Measurements from ENCODE around the gene NOXO1.
"Not testable (repeated sequence)": the region's sequence is repeated elsewhere in the genome, so short reads cannot be mapped to it uniquely, and the experiment has no call there.

NOXO1 gene

DNA sequence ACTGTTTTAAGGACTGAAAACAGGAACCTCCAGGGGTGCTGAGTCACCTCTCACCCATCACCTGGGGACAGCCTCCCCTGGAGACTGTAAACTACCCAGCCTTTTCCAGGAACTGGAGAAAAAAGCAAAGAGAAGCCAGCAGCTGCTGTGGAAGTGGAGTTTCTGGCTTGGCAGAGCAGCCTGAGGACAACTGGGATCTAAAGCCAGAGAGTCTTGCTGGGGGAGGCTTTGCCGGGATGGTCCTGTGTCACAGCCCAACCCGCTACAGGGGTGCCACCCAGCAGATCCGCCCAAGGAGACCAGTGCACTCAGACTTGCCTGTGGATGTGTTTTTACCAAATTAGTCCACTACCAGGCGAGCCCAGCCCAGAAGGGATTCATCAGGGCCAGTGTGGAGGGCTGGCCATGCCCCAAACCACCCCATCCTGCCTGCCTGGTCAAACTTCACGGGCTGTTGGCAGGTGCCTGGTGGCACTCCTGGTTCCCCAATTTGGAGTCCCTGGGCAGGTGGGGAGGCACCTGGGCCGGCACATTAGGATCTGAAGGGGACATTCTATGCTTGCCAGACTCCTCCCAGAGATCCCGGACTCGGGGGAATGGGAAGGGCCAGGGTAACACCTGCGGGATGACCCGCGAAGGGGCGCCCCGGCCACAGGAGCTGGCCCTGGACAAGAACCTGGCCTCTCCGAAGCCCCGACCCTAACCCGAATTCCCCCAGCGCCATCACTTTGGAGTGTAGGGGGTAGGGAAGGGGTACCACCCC is 39.0 kb downstream of the NOXO1 start:
- no peak for DNase-seq (ENCODE audit: low read depth in 2 of 2)

GRCh38 chr16:1941162-1942046 is 39.9 kb downstream of the NOXO1 start:
- DNase-seq (ENCODE audit: low read depth in 2 of 2): no peak

GRCh38 chr16:1940273-1941161 is 40.8 kb downstream of the NOXO1 start:
- no peak for DNase-seq (ENCODE audit: low read depth in 2 of 2)

DNA sequence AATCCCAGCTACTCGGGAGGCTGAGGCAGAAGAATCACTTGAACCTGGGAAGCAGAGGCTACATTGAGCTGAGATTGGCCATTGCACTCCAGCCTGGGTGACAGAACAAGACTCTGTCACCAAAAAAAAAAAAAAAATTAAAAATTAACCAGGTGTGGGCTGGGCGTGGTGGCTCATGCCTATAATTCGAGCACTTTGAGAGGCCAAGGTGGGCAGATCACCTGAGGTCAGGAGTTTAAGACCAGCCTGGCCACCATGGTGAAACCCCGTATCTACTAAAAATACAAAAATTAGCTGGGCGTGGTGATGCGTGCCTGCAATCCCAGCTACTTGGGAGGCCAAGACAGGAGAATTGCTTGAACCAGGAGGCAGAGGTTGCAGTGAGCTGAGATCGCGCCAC is 41.4 kb downstream of the NOXO1 start:
- DNase-seq (ENCODE audit: low read depth in 2 of 2): not testable (repeated sequence)

DNA sequence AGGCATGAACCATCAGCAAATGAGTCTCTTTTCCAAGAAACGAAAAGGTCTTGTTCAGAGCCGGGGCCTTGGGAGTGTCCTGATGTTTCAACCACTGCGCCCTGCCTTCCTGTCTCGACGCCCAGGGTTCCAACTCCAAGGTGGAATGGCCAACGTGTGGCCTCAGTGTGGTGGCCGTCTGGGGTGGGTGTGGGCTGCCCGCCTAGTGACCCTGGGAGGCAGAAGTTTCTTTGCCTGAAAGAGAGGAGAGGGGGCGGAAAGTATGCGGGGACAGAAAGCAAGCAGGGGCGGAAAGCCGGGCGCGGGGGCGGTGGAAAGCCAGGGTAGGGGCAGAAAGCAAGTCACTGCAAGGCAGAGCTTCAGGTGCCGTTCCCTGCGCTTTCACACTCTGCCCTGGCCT is 42.4 kb downstream of the NOXO1 start:
- no peak for DNase-seq (ENCODE audit: low read depth in 2 of 2)

DNA sequence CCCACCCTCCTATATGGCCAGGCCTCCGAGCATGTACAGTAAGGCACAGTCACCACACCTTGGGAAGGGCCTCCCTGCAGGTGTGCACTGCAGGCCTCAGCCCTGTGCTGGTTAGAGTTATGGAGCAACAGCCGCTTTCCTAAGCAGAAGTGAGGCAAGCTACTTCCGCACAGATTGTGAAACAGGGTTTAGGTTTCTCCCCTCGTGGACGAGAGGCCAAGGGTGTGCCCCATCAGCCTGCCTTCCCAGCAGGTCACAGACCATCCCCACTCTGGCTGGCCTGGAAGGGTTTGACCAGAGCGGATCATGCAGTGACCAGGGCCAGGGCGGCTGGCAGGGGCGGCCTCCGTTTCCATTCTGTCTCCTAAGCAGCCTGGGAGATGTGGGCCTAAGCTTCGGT is 43.0 kb downstream of the NOXO1 start:
- DNase-seq (ENCODE audit: low read depth in 2 of 2): no peak

GRCh38 chr16:1936945-1937479 is 44.3 kb downstream of the NOXO1 start:
- no peak for DNase-seq (ENCODE audit: low read depth in 2 of 2)

DNA sequence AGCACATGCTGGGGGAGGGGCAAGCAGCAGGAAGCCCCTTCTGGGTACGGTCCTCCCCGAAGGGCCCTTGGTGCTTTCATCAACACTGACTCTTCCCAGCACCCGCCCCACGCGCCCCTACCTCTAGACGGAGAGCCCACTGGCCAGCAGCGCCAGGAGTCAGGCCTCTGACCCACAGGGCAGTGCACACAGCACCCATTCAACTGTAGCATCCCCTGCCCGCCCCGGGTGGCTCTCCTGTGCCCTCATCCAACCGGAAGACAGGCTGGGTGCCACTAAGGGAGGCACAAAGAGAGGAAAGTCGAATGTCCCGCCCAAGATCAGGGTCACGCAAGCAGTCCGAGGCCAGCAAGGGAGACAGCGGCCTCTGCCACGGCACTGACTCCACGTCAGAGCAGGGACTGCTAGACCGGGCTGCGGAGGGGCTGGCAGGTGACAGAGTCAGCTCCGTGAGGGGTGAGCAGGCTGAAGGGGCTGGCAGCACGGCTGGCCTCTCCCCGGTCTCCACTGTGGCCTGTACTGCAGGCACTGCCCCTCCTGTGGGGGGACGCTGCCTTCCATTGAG is 48.1 kb downstream of the NOXO1 start:
- no peak for DNase-seq (ENCODE audit: low read depth in 2 of 2)

GRCh38 chr16:1932050-1933028 is 48.9 kb downstream of the NOXO1 start:
- DNase-seq (ENCODE audit: low read depth in 2 of 2): no peak

DNA sequence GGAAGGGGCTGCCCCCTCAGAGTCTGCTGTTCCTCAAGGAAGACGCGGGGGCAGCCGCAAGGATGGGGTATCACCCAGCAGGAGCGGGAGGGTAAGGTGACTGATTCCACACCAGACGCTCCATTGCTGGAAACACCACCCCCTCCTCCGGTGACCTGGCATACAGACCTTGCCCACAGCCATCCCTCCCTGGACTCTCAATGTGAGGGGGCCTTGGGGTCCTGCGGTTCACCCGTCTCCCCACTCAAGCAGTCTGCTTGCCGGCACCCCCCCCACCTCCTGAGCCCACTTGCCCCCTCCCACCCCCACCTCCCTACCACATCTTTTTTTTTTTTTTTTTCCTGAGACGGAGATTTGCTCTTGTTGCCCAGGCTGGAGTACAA is 50.9 kb downstream of the NOXO1 start:
- no peak for DNase-seq (ENCODE audit: low read depth in 2 of 2)

DNA sequence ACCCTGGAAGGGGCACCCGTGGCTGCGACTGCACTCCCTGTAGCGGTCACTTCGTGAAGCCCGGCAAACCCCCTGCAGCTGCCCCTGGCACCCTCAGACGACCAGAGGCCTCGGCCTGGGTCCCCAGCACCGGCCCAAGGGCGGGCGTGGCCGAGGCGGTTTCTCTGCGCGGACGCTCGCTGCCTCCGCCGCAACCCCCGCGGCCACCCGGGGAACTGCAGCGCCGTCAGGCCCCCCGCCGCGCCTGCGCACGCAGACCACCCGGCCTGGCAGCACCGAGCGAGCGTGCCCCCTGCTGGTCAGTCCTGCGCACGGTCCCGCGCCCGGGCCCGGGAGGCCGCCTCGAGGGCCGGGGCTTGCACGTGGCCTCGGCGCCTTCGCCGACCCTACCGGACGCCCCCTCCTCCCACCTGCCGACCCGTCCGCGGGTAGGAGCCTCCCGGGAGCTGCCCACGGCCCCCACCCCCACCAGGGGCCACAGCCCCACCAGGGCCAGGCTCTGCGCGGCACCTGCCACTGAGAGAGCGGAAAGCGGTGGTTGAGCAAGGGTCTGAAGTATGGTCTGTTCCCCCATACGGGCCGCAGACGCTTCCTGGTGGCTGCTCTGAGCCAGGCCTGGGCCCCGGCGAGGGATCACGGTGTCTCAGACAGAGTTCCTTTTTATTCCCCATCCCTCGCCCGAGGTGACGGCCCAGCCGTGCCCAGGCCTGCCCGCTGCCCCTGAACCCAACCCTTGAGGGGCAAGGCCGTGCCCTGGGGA is 51.5 kb downstream of the NOXO1 start:
- DNase-seq (ENCODE audit: low read depth in 2 of 2): peak; percentile 85 to 88

DNA sequence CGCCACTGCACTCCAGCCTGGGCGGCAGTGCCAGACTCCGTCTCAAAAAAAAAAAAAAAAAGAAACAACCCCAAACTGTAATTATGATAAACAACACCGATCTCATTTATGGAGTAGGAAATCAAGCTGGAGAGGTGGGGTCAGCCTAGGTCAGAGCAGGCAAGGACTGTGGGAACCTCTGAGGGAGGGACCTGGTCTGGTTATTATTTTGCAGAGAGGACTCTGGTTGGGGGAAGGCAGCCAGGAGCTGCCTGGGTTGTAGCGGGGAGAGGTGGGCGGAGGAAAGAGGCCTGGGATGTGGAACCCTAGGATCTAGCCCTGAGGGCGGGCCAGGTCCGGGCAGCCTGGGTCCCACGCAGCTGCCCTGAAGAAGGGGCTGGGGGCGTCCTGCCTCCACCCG is 52.2 kb downstream of the NOXO1 start:
- DNase-seq (ENCODE audit: low read depth in 2 of 2): no peak

Measured in stimulated activated CD8-positive, alpha-beta memory T cell treated with anti-CD3 and anti-CD28 coated beads, Interleukin-15, amount 100 ng/mL, for 48 hours (primary cell).